ENCODE results near the gene VSIR.
A peak's percentile ranks its signal among the peaks of the same experiment; 100 is the strongest.

Gene VSIR

DNA sequence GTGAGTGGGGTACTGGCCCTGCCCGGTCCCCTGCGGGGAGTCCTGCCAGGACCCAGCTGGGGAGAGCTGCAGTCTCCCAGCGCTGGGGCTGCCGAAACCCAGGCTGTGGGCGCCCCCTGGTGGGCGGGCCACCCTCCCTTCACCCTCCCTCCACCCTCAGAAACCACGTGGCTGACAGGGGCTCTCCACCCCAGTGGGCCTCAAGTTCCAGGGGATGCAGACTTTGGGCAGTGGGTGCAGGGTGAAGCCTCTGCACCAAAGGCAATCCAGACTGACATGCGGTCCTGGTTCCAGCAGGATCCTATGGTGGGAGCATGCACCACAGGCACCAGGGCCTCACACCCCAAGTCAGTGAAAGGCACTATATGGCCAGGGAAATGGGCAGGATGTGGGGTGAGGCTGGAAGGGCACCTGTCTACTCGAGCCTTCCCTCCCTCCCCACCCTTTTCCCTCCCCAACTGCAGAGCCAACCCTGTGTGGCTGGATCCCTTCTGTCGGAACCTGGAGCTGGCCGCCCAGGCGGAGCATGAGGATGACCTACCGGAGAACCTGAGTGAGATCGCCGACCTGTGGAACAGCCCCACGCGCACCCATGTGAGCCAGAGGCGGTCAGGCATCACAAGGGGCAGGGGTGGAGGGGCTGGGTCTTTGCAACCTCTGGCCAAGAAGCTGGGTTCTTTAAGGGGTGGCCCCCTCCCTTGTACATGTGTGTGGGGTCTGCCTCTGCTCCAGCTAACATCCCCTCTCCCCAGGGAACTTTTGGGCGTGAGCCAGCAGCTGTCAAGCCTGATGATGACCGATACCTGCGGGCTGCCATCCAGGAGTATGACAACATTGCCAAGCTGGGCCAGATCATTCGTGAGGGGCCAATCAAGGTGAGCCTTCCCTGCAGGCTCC, 38.9 kb upstream of the VSIR start:
- TF ChIP-seq CTCF (IDR thresholded peaks at IDR 0.05; ENCODE audit: poor library complexity, severe bottlenecking) = peak; percentile 73
- ATAC-seq (ENCODE audit: low read depth) (peak; percentile 80), DNase-seq (ENCODE audit: low spot score) (no peak)
- H3K27me3 ChIP-seq (ENCODE audit: insufficient read depth, poor library complexity, severe bottlenecking) = no peaks in the 10 kb centered on the region
- H3K9me3 ChIP-seq (ENCODE audit: severe bottlenecking) = no peaks in the 10 kb centered on the region
- no peak overlapping the region for H3K27ac ChIP-seq (ENCODE audit: poor library complexity, severe bottlenecking)
- no peaks in the 10 kb centered on the region for H3K4me1 ChIP-seq (ENCODE audit: insufficient read depth, poor library complexity, severe bottlenecking)
- no peak overlapping the region for H3K4me3 ChIP-seq (ENCODE audit: severe bottlenecking)
- H3K36me3 ChIP-seq (ENCODE audit: low read depth) = peaks cover 17% of the 10 kb centered on the region

GRCh38 chr10:71811351-71811750, 38.0 kb upstream of the VSIR start:
- ATAC-seq (ENCODE audit: low read depth) = no peak
- no peaks in the 10 kb centered on the region for H3K9me3 ChIP-seq (ENCODE audit: severe bottlenecking)
- no peaks in the 10 kb centered on the region for H3K4me1 ChIP-seq (ENCODE audit: insufficient read depth, poor library complexity, severe bottlenecking)
- DNase-seq (ENCODE audit: low spot score) = no peak
- no peak overlapping the region for H3K4me3 ChIP-seq (ENCODE audit: severe bottlenecking)
- no peak for TF ChIP-seq CTCF (IDR thresholded peaks at IDR 0.05; ENCODE audit: poor library complexity, severe bottlenecking)
- H3K27me3 ChIP-seq (ENCODE audit: insufficient read depth, poor library complexity, severe bottlenecking) = no peaks in the 10 kb centered on the region
- peaks cover 7% of the 10 kb centered on the region for H3K36me3 ChIP-seq (ENCODE audit: low read depth)
- H3K27ac ChIP-seq (ENCODE audit: poor library complexity, severe bottlenecking) = no peak overlapping the region

- no peak for TF ChIP-seq CTCF (IDR thresholded peaks at IDR 0.05; ENCODE audit: poor library complexity, severe bottlenecking)
- no peak for DNase-seq (ENCODE audit: low spot score)
- Histone ChIP-seq H3K4me1 (ENCODE audit: insufficient read depth, poor library complexity, severe bottlenecking) (no peaks in the 10 kb centered on the region), H3K4me3 (ENCODE audit: severe bottlenecking) (no peak overlapping the region), H3K9me3 (ENCODE audit: severe bottlenecking) (no peaks in the 10 kb centered on the region), H3K36me3 (ENCODE audit: low read depth) (no peaks in the 10 kb centered on the region; the same call in 1 of the 2 replicates), H3K27me3 (ENCODE audit: insufficient read depth, poor library complexity, severe bottlenecking) (no peaks in the 10 kb centered on the region), H3K27ac (ENCODE audit: poor library complexity, severe bottlenecking) (no peak overlapping the region)
- no peak for ATAC-seq (ENCODE audit: low read depth)
Measured at GRCh38 chr10:71810048-71810750, 36.9 kb upstream of the VSIR start.

GRCh38 chr10:71809628-71810027, 36.3 kb upstream of the VSIR start:
- no peak for TF ChIP-seq CTCF (IDR thresholded peaks at IDR 0.05; ENCODE audit: poor library complexity, severe bottlenecking)
- no peaks in the 10 kb centered on the region for H3K36me3 ChIP-seq (ENCODE audit: low read depth)
- no peaks in the 10 kb centered on the region for H3K27me3 ChIP-seq (ENCODE audit: insufficient read depth, poor library complexity, severe bottlenecking)
- no peaks in the 10 kb centered on the region for H3K4me1 ChIP-seq (ENCODE audit: insufficient read depth, poor library complexity, severe bottlenecking)
- ATAC-seq (ENCODE audit: low read depth) (no peak), DNase-seq (ENCODE audit: low spot score) (no peak)
- H3K27ac ChIP-seq (ENCODE audit: poor library complexity, severe bottlenecking) = no peak overlapping the region
- no peaks in the 10 kb centered on the region for H3K9me3 ChIP-seq (ENCODE audit: severe bottlenecking)
- H3K4me3 ChIP-seq (ENCODE audit: severe bottlenecking) = no peak overlapping the region
